Retinal pigment epithelial cell (primary cell): ENCODE data around the gene ERICH6.

Source experiments
- DNase-seq: peaks from one replicate; pipeline ENCODE4 v3.0.0-alpha.2; 2010; ENCODE audit warnings: low read depth
- H3K4me3 ChIP-seq: 2 replicates; pipeline ENCODE4 v1.5.1; 2011; ENCODE audit warnings: mild to moderate bottlenecking, low read length, control low read depth, moderate library complexity
- TF ChIP-seq, protein P1 (sequence below): conservative IDR thresholded peaks from 2 replicates; pipeline ENCODE4 v1.5.1; 2011; ENCODE audit warnings: low read depth, low read length, control low read depth, inconsistent platforms

Gene ERICH6

DNA sequence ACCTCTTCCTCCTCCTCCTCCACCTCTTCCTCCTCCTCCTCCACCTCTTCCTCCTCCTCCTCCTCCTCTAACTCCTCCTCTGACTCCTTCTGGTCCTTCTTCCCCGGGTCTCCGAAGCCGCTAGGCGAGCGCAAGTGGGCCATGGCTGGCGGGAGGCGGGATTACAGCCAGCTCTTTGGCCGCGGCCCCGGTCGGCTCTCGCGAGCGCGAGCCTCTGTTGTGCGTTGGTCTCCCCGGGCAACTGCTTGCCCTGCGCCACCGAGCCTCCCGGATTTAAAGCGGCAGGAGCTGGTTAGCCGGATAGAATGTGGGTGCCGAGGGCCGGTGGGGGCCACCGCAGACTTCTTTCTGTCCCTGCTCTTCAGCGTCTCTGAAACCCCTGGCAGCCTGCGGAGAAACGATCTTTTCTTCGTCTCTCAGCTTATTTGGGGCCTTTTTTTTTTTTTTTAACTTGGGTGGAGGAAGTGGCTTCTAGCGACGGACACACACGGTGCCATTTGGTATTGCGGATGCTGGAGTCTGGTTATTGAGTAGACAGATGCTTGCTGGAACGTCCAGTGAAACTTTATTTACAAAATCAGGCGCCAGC lies at the start of gene ERICH6:
ERICH6 (minus strand) TSS at position 165 of the 589 bp plus-strand sequence; CDS start at position 143, 22 bp downstream.
- DNase-seq: peak; percentile 66
- H3K4me3 ChIP-seq: peak within 1 kb of the TSS; percentile 82
- TF ChIP-seq, protein P1, sequence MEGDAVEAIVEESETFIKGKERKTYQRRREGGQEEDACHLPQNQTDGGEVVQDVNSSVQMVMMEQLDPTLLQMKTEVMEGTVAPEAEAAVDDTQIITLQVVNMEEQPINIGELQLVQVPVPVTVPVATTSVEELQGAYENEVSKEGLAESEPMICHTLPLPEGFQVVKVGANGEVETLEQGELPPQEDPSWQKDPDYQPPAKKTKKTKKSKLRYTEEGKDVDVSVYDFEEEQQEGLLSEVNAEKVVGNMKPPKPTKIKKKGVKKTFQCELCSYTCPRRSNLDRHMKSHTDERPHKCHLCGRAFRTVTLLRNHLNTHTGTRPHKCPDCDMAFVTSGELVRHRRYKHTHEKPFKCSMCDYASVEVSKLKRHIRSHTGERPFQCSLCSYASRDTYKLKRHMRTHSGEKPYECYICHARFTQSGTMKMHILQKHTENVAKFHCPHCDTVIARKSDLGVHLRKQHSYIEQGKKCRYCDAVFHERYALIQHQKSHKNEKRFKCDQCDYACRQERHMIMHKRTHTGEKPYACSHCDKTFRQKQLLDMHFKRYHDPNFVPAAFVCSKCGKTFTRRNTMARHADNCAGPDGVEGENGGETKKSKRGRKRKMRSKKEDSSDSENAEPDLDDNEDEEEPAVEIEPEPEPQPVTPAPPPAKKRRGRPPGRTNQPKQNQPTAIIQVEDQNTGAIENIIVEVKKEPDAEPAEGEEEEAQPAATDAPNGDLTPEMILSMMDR: no peak

GRCh38 chr3:150751781-150752263 lies 48.1 kb upstream of the ERICH6 start:
- no peak overlapping the region for H3K4me3 ChIP-seq
- DNase-seq: no peak
- TF ChIP-seq, protein P1: no peak

DNA sequence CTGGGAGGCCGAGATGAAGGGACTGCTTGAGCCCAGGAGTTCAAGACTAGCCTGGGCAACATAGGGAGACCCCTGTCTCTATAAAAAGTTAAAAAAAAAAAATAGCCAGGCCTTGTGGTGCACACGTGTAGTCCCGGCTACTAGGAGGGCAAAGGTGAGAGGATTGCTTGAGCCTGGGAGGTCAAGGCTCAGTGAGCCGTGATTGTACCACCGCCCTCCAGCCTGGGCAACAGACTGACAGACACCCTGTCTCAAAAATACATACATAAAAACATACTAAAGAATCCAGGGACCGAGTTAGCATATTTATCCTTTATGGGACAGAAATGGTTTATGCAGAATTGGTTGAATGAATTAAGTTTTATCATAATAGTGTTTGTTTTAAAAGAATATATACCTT lies 45.5 kb upstream of the ERICH6 start:
- no peak for DNase-seq
- TF ChIP-seq, protein P1: no peak
- H3K4me3 ChIP-seq: no peak overlapping the region

DNA sequence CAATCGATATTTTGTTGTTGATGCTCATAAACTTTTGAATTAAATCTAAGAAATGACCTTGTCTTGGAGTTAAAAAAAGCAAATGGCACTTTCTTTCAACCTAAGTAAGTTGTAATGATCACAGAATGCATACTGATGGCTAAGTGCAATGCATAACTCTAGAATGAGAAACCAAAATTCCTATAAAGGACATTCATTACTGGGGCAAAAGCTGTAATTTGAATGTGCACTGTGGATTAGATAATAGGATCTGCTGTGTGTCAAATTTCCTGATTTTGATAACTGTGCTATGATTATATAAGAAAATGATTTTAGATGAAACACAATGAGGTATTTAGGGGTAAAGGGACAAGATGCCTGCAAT lies 44.9 kb upstream of the ERICH6 start:
- TF ChIP-seq, protein P1: no peak
- DNase-seq: no peak
- no peak overlapping the region for H3K4me3 ChIP-seq

DNA sequence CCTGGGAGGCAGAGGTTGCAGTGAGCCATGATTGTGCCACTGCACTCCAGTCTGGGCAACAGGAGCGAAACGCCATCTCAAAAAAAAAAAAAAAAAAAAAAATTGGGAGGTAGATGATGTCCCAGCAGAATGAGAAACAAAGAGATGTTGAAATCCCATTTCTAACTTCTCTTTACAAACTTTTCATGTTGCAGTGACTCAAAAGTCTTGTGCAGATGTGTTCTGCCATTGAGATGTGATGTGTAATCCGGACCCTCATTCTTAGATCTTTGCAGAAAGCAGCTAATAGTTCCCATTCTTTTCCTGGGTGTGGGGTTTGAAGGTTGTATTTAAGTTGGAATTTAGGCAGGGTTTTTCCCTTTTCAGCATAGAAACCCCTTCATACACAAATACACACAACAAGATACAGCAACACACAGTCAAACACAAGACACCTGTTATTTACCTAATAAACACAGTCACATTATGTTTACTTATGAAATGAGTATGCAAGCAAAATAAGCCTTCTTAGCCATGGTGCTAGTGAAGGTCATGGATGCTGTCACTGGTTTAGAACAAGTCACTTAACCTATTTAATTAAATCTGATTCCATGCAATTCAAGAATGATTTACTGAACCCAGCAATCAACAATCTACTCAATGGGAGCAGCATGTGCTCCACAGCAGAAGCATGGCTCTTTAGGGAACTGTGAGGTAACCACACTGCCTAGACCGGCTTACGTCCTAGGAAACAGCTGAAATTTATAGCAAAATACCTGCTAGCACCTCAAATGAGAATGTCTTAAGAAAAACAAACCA lies 44.4 kb upstream of the ERICH6 start:
- H3K4me3 ChIP-seq: no peak overlapping the region
- TF ChIP-seq, protein P1: no peak
- no peak for DNase-seq

GRCh38 chr3:150746791-150747590 lies 43.3 kb upstream of the ERICH6 start:
- DNase-seq: no peak
- TF ChIP-seq, protein P1: no peak

More at GRCh38 chr3:150746791-150747590, 43.3 kb upstream of the ERICH6 start:
- H3K4me3 ChIP-seq: no peak overlapping the region
